22Rv1 (cell line): ENCODE results near the gene PNLIPRP2.

Experiments used
- CTCF ChIP-seq: fragments of 450-650 bp; IDR thresholded peaks from 2 replicates; pipeline ENCODE4 v1.5.1; 2017; ENCODE audit warnings: mild to moderate bottlenecking
- ZFX ChIP-seq: fragments of 450-650 bp; IDR thresholded peaks from 2 replicates; pipeline ENCODE4 v1.6.1; 2017; ENCODE audit warnings: antibody characterized with exemption, borderline replicate concordance

- TF ChIP-seq CTCF (no peak), ZFX (no peak)
Measured at GRCh38 chr10:116683166-116683565, 62.4 kb downstream of the PNLIPRP2 start.
